Measurements from ENCODE around the gene DYRK1A. TPM values are rescaled to one million over a fixed set of nuclear protein-coding genes. Genes with fewer than 3 reads are reported as not detected.
"Not testable (repeated sequence)": the region's sequence is repeated elsewhere in the genome, so short reads cannot be mapped to it uniquely, and the experiment has no call there.

Gene DYRK1A
- total RNA-seq, 1 experiment from 2014 or later, result 48.7 TPM

- Histone ChIP-seq H3K9me3 (ENCODE audit: low read length) (no peaks in the 10 kb centered on the region), H4K20me1 (ENCODE audit: low read length) (no peaks in the 10 kb centered on the region), H3K4me1 (ENCODE audit: insufficient read depth, low read length) (no peaks in the 10 kb centered on the region), H3K9ac (ENCODE audit: low read length) (no peak overlapping the region), H2AFZ (ENCODE audit: low read length) (no peak overlapping the region), H3K9me2 (replicated peaks; ENCODE audit: low read length) (no peaks in the 10 kb centered on the region), H3K27ac (ENCODE audit: low read length) (no peak overlapping the region), H3K27me3 (ENCODE audit: low read length) (no peaks in the 10 kb centered on the region), H3K79me2 (ENCODE audit: low read length) (no peaks in the 10 kb centered on the region), H3F3A (ENCODE audit: low read length, unreplicated experiment) (no peaks in the 10 kb centered on the region), H3K36me3 (ENCODE audit: low read depth, low read length) (no peaks in the 10 kb centered on the region), H3K4me3 (ENCODE audit: low read length) (no peak overlapping the region), H3K4me2 (ENCODE audit: low read length) (no peak overlapping the region)
- no TSS peak for BruUV-seq (replicated peaks)
- ATAC-seq (no peak), DNase-seq (no peak)
- intact Hi-C loops (cut with micrococcal nuclease), result no loop called here
- TF ChIP-seq EZH2 (IDR thresholded peaks at IDR 0.05; ENCODE audit: low read length, unreplicated experiment) (no peak), CTCF (conservative IDR thresholded peaks at IDR 0.05; ENCODE audit: low read depth, low read length) (no peak), EZH2phosphoT487 (IDR thresholded peaks at IDR 0.05; ENCODE audit: borderline replicate concordance, low read length) (no peak)
- ChIA-PET CTCF (no interaction called here), POLR2A (ENCODE audit: unreplicated experiment) (no interaction called here)
Measured at GRCh38 chr21:37522641-37523295, 156.2 kb downstream of the DYRK1A start.

GRCh38 chr21:37524944-37525343, 158.4 kb downstream of the DYRK1A start:
- H2AFZ ChIP-seq (ENCODE audit: low read length); intact Hi-C loops (cut with micrococcal nuclease); H3K9me2 ChIP-seq (replicated peaks; ENCODE audit: low read length); H3K4me1 ChIP-seq (ENCODE audit: insufficient read depth, low read length); H4K20me1 ChIP-seq (ENCODE audit: low read length); BruUV-seq (replicated peaks); H3K9me3 ChIP-seq (ENCODE audit: low read length); CTCF ChIA-PET; H3K4me3 ChIP-seq (ENCODE audit: low read length); DNase-seq; POLR2A ChIA-PET (ENCODE audit: unreplicated experiment); H3K9ac ChIP-seq (ENCODE audit: low read length); H3K4me2 ChIP-seq (ENCODE audit: low read length); ATAC-seq; H3K27ac ChIP-seq (ENCODE audit: low read length); H3K36me3 ChIP-seq (ENCODE audit: low read depth, low read length); H3F3A ChIP-seq (ENCODE audit: low read length, unreplicated experiment); H3K27me3 ChIP-seq (ENCODE audit: low read length); H3K79me2 ChIP-seq (ENCODE audit: low read length): not testable (repeated sequence)

- intact Hi-C loops (cut with micrococcal nuclease), result no loop called here
Measured at GRCh38 chr21:37525810-37526209, 159.2 kb downstream of the DYRK1A start.

More at GRCh38 chr21:37525810-37526209, 159.2 kb downstream of the DYRK1A start:
- no peak for TF ChIP-seq EZH2 (IDR thresholded peaks at IDR 0.05; ENCODE audit: low read length, unreplicated experiment)
- no peak for TF ChIP-seq EZH2phosphoT487 (IDR thresholded peaks at IDR 0.05; ENCODE audit: borderline replicate concordance, low read length)
- TF ChIP-seq CTCF (conservative IDR thresholded peaks at IDR 0.05; ENCODE audit: low read depth, low read length), result no peak
- DNase-seq (no peak), ATAC-seq (no peak)
- Histone ChIP-seq H3K4me1 (ENCODE audit: insufficient read depth, low read length) (peaks cover under 1% of the 10 kb centered on the region; the same call in 1 of the 2 replicates), H3K9me3 (ENCODE audit: low read length) (no peaks in the 10 kb centered on the region), H4K20me1 (ENCODE audit: low read length) (no peaks in the 10 kb centered on the region), H3K4me3 (ENCODE audit: low read length) (no peak overlapping the region), H3K27me3 (ENCODE audit: low read length) (no peaks in the 10 kb centered on the region), H3K36me3 (ENCODE audit: low read depth, low read length) (no peaks in the 10 kb centered on the region), H2AFZ (ENCODE audit: low read length) (no peak overlapping the region), H3K79me2 (ENCODE audit: low read length) (no peaks in the 10 kb centered on the region), H3K9me2 (replicated peaks; ENCODE audit: low read length) (no peaks in the 10 kb centered on the region), H3K4me2 (ENCODE audit: low read length) (no peak overlapping the region), H3F3A (ENCODE audit: low read length, unreplicated experiment) (no peaks in the 10 kb centered on the region), H3K9ac (ENCODE audit: low read length) (no peak overlapping the region), H3K27ac (ENCODE audit: low read length) (no peak overlapping the region)
- CTCF ChIA-PET, result no interaction called here
- no TSS peak for BruUV-seq (replicated peaks)
- POLR2A ChIA-PET (ENCODE audit: unreplicated experiment), result interaction anchor here (0.6 kb wide), 1 partner anchor 124 kb away, joined by 3 read pairs; no protein-coding TSS in a partner anchor
